Stimulated activated memory B cell treated with anti-CD40 and anti-IgM and Interleukin-4, amounts not matched to agents 10 μg/mL and 1 μg/mL and 100 μg/mL, for 72 hours (primary cell): ENCODE data around the gene CPSF4L.

Experiments
- ATAC-seq: fragments of 150-1000 bp; cut with Tn5 transposase; 2 replicates; pipeline ENCODE4 v1.10.0; 2021
- H3K27ac Mint-ChIP-seq: one replicate; pipeline ENCODE4 v1.8.0; 2022; ENCODE audit warnings: mild to moderate bottlenecking, mixed read lengths
- H3K27me3 Mint-ChIP-seq: one replicate; pipeline ENCODE4 v1.8.0; 2022; ENCODE audit warnings: mixed read lengths
- H3K36me3 Mint-ChIP-seq: one replicate; pipeline ENCODE4 v1.8.0; 2022; ENCODE audit warnings: mixed read lengths
- H3K4me1 Mint-ChIP-seq: one replicate; pipeline ENCODE4 v1.8.0; 2022; ENCODE audit warnings: mixed read lengths
- H3K4me3 Mint-ChIP-seq: one replicate; pipeline ENCODE4 v1.8.0; 2022; ENCODE audit warnings: mild to moderate bottlenecking, moderate library complexity, mixed read lengths
- H3K9me3 Mint-ChIP-seq: one replicate; pipeline ENCODE4 v1.8.0; 2022; ENCODE audit warnings: mixed read lengths

Gene CPSF4L

GRCh38 chr17:73234736-73235135, 26.9 kb downstream of the CPSF4L start:
- no peaks in the 10 kb centered on the region for H3K27me3 Mint-ChIP-seq
- no peaks in the 10 kb centered on the region for H3K9me3 Mint-ChIP-seq
- ATAC-seq, result no peak
- no peak overlapping the region for H3K4me3 Mint-ChIP-seq
- H3K27ac Mint-ChIP-seq, result no peak overlapping the region
- peaks cover 19% of the 10 kb centered on the region for H3K36me3 Mint-ChIP-seq
- H3K4me1 Mint-ChIP-seq, result peaks cover 63% of the 10 kb centered on the region

GRCh38 chr17:73232587-73233373, 28.9 kb downstream of the CPSF4L start:
- peak; percentile 62 for ATAC-seq
- peak overlapping the region; percentile 83 for H3K4me3 Mint-ChIP-seq
- H3K9me3 Mint-ChIP-seq, result no peaks in the 10 kb centered on the region
- peak overlapping the region; percentile 90 for H3K27ac Mint-ChIP-seq
- peaks cover 66% of the 10 kb centered on the region for H3K4me1 Mint-ChIP-seq
- H3K27me3 Mint-ChIP-seq, result no peaks in the 10 kb centered on the region
- peaks cover 18% of the 10 kb centered on the region for H3K36me3 Mint-ChIP-seq

- Mint-ChIP-seq H3K36me3 (peaks cover 13% of the 10 kb centered on the region), H3K9me3 (no peaks in the 10 kb centered on the region), H3K4me3 (peak overlapping the region; percentile 83), H3K27me3 (no peaks in the 10 kb centered on the region), H3K4me1 (peaks cover 68% of the 10 kb centered on the region), H3K27ac (peak overlapping the region; percentile 90)
- ATAC-seq, result peak; percentile 96
Observed at GRCh38 chr17:73231841-73232586, 29.7 kb downstream of the CPSF4L start.

- Mint-ChIP-seq H3K9me3 (no peaks in the 10 kb centered on the region), H3K4me3 (peak overlapping the region; percentile 83), H3K36me3 (peaks cover 15% of the 10 kb centered on the region), H3K27me3 (no peaks in the 10 kb centered on the region), H3K4me1 (peaks cover 74% of the 10 kb centered on the region), H3K27ac (peak overlapping the region; percentile 90)
- ATAC-seq, result no peak
Observed at GRCh38 chr17:73231395-73231794, 30.3 kb downstream of the CPSF4L start.

GRCh38 chr17:73230088-73230487, 31.6 kb downstream of the CPSF4L start:
- Mint-ChIP-seq H3K9me3 (no peaks in the 10 kb centered on the region), H3K36me3 (peaks cover 6% of the 10 kb centered on the region), H3K27ac (no peak overlapping the region), H3K4me3 (no peak overlapping the region), H3K27me3 (no peaks in the 10 kb centered on the region), H3K4me1 (peaks cover 67% of the 10 kb centered on the region)
- no peak for ATAC-seq

- Mint-ChIP-seq H3K36me3 (peaks cover 6% of the 10 kb centered on the region), H3K4me1 (peaks cover 72% of the 10 kb centered on the region), H3K9me3 (no peaks in the 10 kb centered on the region), H3K27ac (peak overlapping the region; percentile 47), H3K27me3 (no peaks in the 10 kb centered on the region), H3K4me3 (no peak overlapping the region)
- no peak for ATAC-seq
Observed at GRCh38 chr17:73228748-73229236, 32.9 kb downstream of the CPSF4L start.

- H3K27ac Mint-ChIP-seq, result no peak overlapping the region
- H3K27me3 Mint-ChIP-seq, result no peaks in the 10 kb centered on the region
- H3K4me3 Mint-ChIP-seq, result no peak overlapping the region
- no peaks in the 10 kb centered on the region for H3K9me3 Mint-ChIP-seq
- peaks cover 63% of the 10 kb centered on the region for H3K4me1 Mint-ChIP-seq
- peaks cover 6% of the 10 kb centered on the region for H3K36me3 Mint-ChIP-seq
- ATAC-seq, result no peak
Observed at GRCh38 chr17:73227944-73228343, 33.7 kb downstream of the CPSF4L start.

- Mint-ChIP-seq H3K4me3 (no peak overlapping the region), H3K36me3 (peaks cover 10% of the 10 kb centered on the region), H3K4me1 (peaks cover 61% of the 10 kb centered on the region), H3K27ac (peak overlapping the region; percentile 24), H3K9me3 (no peaks in the 10 kb centered on the region), H3K27me3 (no peaks in the 10 kb centered on the region)
- no peak for ATAC-seq
Observed at GRCh38 chr17:73227379-73227778, 34.3 kb downstream of the CPSF4L start.

GRCh38 chr17:73226556-73227172, 35.0 kb downstream of the CPSF4L start:
- H3K4me3 Mint-ChIP-seq, result no peak overlapping the region
- H3K27me3 Mint-ChIP-seq, result no peaks in the 10 kb centered on the region
- H3K4me1 Mint-ChIP-seq, result peaks cover 61% of the 10 kb centered on the region
- H3K9me3 Mint-ChIP-seq, result no peaks in the 10 kb centered on the region
- peak overlapping the region; percentile 24 for H3K27ac Mint-ChIP-seq
- no peak for ATAC-seq
- H3K36me3 Mint-ChIP-seq, result peaks cover 10% of the 10 kb centered on the region

GRCh38 chr17:73224663-73225305, 36.9 kb downstream of the CPSF4L start:
- H3K9me3 Mint-ChIP-seq, result no peaks in the 10 kb centered on the region
- H3K36me3 Mint-ChIP-seq, result peaks cover 10% of the 10 kb centered on the region
- no peak for ATAC-seq
- H3K27me3 Mint-ChIP-seq, result no peaks in the 10 kb centered on the region
- H3K27ac Mint-ChIP-seq, result peak overlapping the region; percentile 16
- no peak overlapping the region for H3K4me3 Mint-ChIP-seq
- peaks cover 43% of the 10 kb centered on the region for H3K4me1 Mint-ChIP-seq

- Mint-ChIP-seq H3K4me1 (peaks cover 40% of the 10 kb centered on the region), H3K9me3 (no peaks in the 10 kb centered on the region), H3K36me3 (peaks cover 10% of the 10 kb centered on the region), H3K4me3 (no peak overlapping the region), H3K27me3 (no peaks in the 10 kb centered on the region), H3K27ac (peak overlapping the region; percentile 16)
- no peak for ATAC-seq
Observed at GRCh38 chr17:73224237-73224636, 37.4 kb downstream of the CPSF4L start.

- no peak overlapping the region for H3K27ac Mint-ChIP-seq
- no peaks in the 10 kb centered on the region for H3K27me3 Mint-ChIP-seq
Observed at GRCh38 chr17:73223626-73224230, 38.0 kb downstream of the CPSF4L start.

GRCh38 chr17:73215447-73215846, 46.2 kb downstream of the CPSF4L start:
- H3K4me3 Mint-ChIP-seq, result no peak overlapping the region
- H3K9me3 Mint-ChIP-seq, result no peaks in the 10 kb centered on the region
- peaks cover 15% of the 10 kb centered on the region for H3K4me1 Mint-ChIP-seq
- H3K36me3 Mint-ChIP-seq, result peaks cover 17% of the 10 kb centered on the region
- H3K27ac Mint-ChIP-seq, result no peak overlapping the region
- H3K27me3 Mint-ChIP-seq, result no peaks in the 10 kb centered on the region
- ATAC-seq, result no peak

More at GRCh38 chr17:73223626-73224230, 38.0 kb downstream of the CPSF4L start:
- Mint-ChIP-seq H3K4me3 (no peak overlapping the region), H3K36me3 (peaks cover 10% of the 10 kb centered on the region), H3K4me1 (peaks cover 35% of the 10 kb centered on the region), H3K9me3 (no peaks in the 10 kb centered on the region)
- ATAC-seq, result no peak

- H3K27ac Mint-ChIP-seq, result no peak overlapping the region
- H3K36me3 Mint-ChIP-seq, result peaks cover 19% of the 10 kb centered on the region
- no peak for ATAC-seq
- no peak overlapping the region for H3K4me3 Mint-ChIP-seq
- no peaks in the 10 kb centered on the region for H3K9me3 Mint-ChIP-seq
- H3K27me3 Mint-ChIP-seq, result no peaks in the 10 kb centered on the region
- peaks cover 15% of the 10 kb centered on the region for H3K4me1 Mint-ChIP-seq
Observed at GRCh38 chr17:73214851-73215250, 46.8 kb downstream of the CPSF4L start.
